Cardiac septum (tissue), 1 donor: ENCODE data around the gene EMD. TPM values are rescaled to one million over a fixed set of nuclear protein-coding genes. Genes with fewer than 3 reads are reported as not detected.
A peak's percentile ranks its signal among the peaks of the same experiment; 100 is the strongest.

Experiments
- DNase-seq: peaks from one replicate; pipeline ENCODE4 v3.0.0-alpha.2; 2020; ENCODE audit warnings: low spot score
- intact Hi-C: fragments of 100-400 bp; cut with DNase I; formaldehyde crosslinking; loops from one replicate; pipeline ENCODE4 v1.14.0; 2022
- total RNA-seq: library from RNA; stranded (reverse); fragmentation: NEBNext Ultra II Directional; extraction: Animal tissue kit (Norgen Biotek cat#: 25700); gene quantifications from one replicate; pipeline ENCODE4 v1.2.1, GENCODE V29; 2021
- donor health status: DM: no; HTN: no; CAD: no.

The EMD gene
- total RNA-seq, 1 donor from 2014 or later: 66.2 TPM

GRCh38 chrX:154403192-154403591 lies 24.1 kb downstream of the EMD start:
- intact Hi-C loops: no loop called here
- DNase-seq: no peak

DNA sequence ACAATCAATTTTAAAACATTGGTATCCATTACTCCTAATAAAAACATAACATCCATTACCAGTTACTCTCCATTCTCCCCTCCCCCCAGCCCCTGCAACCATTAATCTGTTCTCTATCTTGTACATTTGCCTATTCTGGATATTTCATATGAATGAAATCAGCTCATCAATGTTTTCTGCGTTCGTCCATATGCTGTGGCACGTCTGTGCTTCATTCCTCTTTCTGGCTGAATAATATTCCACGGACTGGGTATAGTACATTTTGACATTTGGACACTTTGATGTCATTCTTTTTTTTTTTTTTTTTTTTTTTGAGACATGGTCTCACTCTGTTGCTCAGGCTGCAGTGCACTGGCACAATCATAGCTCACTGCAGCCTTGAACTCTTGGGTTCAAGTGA lies 24.8 kb downstream of the EMD start:
- DNase-seq: no peak
- intact Hi-C loops: no loop called here

- intact Hi-C loops: no loop called here
Measured at GRCh38 chrX:154404625-154405192, 25.6 kb downstream of the EMD start.

GRCh38 chrX:154408659-154409221 lies 29.6 kb downstream of the EMD start:
- intact Hi-C loops: no loop called here
- no peak for DNase-seq

More at GRCh38 chrX:154404625-154405192, 25.6 kb downstream of the EMD start:
- no peak for DNase-seq

GRCh38 chrX:154409222-154409871 lies 30.3 kb downstream of the EMD start, which contains the start of gene DNASE1L1:
Gene DNASE1L1 (minus strand): TSS chrX:154409254. CDS start chrX:154405568, 3,686 bp downstream.
- intact Hi-C loops: no loop called here
- peak; percentile 95 for DNase-seq

DNA sequence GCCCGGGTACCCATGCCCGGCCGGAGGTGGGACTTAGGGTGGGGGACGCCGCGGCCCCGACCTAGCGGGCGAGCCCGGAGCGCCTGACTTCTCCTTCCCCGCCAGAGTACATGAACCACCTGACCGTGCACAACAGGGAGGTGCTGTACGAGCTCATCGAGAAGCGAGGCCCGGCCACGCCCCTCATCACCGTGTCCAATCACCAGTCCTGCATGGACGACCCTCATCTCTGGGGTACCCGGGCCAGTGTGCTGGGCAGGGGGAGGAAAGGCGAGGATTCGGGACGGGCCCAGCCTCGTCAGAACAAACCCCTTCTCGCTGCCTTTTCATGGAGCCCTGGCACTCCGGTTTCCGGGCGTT lies 32.9 kb downstream of the EMD start:
- intact Hi-C loops: no loop called here
- DNase-seq: peak; percentile 86

DNA sequence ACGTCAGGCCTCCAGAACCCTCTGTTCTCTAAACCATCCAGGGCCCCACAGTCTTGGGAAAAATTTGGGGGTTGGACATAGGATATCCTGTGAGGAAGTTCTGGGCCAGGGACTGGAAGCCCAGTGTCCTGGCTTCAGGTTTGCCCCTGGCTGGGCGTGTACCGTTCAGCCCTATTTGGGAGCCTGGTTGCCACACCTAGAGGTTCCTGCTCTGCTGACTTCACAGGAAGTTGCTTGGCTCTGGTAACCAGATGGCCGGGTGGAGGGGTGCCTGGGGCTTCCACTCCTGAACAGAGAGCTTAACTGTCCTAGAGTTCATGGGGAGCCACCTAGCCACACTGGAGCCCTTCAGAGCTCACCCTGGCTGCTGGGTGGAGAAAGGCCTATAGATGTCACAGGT lies 33.4 kb downstream of the EMD start:
- intact Hi-C loops: no loop called here
- no peak for DNase-seq

GRCh38 chrX:154413142-154413541 lies 34.0 kb downstream of the EMD start:
- intact Hi-C loops: no loop called here
- DNase-seq: no peak

GRCh38 chrX:154417157-154417556 lies 38.1 kb downstream of the EMD start:
- DNase-seq: no peak
- intact Hi-C loops: no loop called here

DNA sequence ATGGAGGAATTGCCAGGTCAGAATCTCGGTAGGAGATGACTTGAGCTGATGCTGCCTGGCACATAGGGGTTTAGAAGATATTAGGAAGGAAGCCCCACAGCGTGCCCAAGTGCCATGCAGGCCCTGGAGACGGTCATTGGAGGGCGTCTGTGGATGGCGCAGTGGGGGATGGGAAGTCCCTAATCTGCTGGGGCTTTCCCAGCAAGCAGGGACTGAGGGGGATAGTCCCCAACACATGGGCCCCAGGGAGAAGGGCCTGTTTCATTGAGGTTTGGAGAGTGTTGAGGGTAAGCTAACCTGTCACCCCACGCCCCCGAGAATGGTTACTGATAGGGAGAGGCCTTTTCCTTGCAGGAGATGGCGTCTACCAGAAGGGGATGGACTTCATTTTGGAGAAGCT lies 40.1 kb downstream of the EMD start:
- no peak for DNase-seq
- intact Hi-C loops: no loop called here

DNA sequence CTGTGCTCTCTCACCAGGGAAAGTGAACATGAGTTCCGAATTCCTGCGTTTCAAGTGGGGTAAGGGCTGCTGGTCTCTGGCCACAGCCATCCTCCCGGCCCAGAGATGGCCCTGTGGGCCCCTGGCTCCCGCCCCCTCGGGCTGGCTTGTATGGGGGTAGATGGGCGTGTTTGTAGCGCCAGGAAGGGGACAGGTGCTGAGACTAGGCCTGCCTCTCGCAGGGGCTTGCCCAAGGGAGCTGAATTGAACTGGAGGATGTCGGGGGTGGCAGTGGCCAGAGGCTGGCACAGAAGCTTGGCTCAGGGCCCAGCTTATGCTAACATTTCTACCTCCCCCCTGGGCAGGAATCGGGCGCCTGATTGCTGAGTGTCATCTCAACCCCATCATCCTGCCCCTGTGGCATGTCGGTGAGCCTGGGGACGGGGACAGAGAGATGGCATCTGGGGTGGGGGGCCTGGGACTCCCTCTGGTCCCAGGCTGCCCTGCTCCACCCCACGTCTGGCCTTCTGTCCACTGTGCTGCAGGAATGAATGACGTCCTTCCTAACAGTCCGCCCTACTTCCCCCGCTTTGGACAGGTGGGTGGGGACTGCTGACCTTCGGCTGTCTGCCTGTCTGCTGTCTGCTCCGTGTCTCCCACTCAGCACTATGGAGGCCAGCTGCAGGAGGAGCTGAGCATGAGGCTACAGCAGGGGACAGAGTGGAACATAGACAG lies 40.8 kb downstream of the EMD start:
- intact Hi-C loops: no loop called here
- DNase-seq: no peak

DNA sequence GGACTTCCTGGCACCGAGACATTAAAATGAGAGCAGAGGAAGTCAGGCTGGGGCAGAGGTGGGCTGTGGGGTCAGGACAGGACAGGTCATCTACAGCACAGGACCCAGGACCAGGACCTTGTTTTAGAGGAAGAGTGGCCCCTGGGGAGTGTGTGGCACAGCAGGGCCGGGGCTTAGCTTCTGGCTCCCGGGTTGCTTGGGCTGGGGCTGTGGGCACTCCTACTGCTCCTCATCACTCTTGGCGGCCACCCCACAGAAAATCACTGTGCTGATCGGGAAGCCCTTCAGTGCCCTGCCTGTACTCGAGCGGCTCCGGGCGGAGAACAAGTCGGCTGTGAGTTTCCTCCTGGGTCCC lies 41.3 kb downstream of the EMD start:
- intact Hi-C loops: no loop called here

DNA sequence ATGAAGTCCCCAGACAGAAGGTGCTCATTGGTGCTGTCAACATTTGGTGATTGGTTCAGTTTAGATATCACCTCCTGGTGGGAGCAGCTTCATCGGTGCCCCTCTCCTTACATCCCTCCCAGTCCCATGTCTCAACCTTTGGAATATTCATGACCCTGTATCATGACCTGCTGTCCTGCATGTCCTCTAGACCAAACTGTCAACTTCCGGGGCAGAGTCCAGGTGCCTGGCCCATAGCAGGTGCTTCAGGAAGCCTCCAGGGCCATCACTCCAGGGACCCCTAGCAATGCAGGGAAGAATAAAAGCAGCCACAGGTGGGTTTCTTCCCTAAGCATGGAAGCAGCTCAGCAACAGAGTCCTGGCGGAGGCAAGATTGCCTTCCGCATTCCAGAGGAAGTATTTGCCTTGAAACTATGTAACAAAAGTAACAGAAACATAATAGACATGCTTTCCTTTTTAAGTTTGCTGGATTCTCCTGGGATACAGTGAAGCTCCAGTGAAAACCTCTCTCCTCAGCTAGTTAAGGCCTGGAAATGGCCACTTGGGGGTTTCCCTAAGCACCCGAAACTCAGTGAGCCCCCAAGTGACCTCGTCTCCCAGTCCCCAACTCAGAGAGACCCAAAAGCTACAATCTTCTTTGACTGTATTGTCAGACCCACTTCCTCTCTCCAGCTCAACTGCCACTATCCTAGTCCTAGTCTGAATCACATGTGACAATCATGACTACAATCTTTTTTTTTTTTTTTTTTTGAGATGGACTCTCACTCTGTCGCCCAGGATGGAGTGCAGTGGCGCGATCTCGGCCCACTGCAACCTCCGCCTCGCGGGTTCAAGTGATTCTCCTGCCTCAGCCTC lies 48.0 kb downstream of the EMD start:
- no peak for DNase-seq

More for the DNA sequence above, 41.3 kb downstream of the EMD start:
- DNase-seq: no peak

GRCh38 chrX:154428176-154429171 lies 49.4 kb downstream of the EMD start, which contains the start of gene ATP6AP1:
Gene ATP6AP1 (plus strand): TSS chrX:154428677. CDS start chrX:154428693, 16 bp downstream.
- intact Hi-C loops: no loop called here
- DNase-seq: peak; percentile 96

More for the DNA sequence above, 48.0 kb downstream of the EMD start:
- intact Hi-C loops: no loop called here

- no peak for DNase-seq
- intact Hi-C loops: no loop called here
Measured at GRCh38 chrX:154429711-154430110, 50.6 kb downstream of the EMD start.

DNA sequence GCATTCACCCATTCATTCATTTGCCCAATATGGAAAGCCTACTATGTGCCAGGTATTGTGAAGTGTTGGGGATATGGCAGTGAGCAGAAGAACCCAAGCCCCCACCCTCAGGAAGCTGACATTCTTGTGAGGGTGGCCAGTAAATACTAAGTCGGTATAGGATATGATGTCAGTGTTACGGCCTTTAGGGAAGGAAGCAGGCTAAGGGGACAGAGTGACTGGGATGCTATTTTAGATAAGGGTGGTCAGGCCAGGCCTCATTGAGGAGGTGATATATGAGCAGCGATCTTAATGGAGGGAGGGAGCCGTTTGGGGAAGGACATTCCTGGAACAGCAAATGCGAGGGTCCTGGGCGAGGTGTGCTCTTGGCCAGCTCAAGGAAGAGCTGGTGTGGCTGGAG lies 51.4 kb downstream of the EMD start:
- DNase-seq: no peak
- intact Hi-C loops: no loop called here

DNA sequence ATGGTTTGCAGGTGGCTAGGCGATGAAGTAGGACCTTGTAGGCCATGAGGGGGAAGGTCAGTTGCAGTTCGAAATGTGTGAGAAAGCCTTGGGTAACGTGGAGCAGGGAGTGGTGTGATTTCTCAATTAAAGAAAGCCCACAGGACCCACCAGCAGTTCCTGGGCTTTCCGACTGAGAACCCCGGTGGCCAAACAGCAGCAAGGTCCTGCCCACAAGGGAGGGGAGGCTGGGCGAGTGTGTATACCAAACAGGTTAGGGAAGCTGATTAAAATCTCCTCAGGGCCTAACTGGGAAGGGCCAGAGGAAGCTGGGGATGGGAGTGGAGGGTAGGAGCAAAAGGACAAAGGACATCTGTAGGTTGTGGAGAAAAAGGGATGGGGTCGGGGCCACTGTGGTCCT lies 51.8 kb downstream of the EMD start:
- DNase-seq: no peak
- intact Hi-C loops: no loop called here
